Transverse colon (tissue), 3 donors: ENCODE measurements around the gene ZNF674.

ENCODE experiments used
- CTCF ChIP-seq, 5 experiments: fragments of 200-600 bp in 3 of 5; fragments of 450-650 bp in 2 of 5; sonication (generic) in 3 of 5; IDR thresholded peaks; 1 replicate in 2 of 5; 2 replicates in 3 of 5; pipeline ENCODE4 v1.5.1; 2016 to 2017; ENCODE audit warnings: antibody characterized with exemption in 5 of 5, inconsistent platforms in 3 of 5, mild to moderate bottlenecking in 2 of 5, moderate library complexity in 1 of 5
- EP300 ChIP-seq: sonication (generic); formaldehyde crosslinking; IDR thresholded peaks from one replicate; pipeline ENCODE4 v1.6.1; 2017; ENCODE audit warnings: antibody characterized with exemption, low read depth
- POLR2A ChIP-seq: fragments of 450-650 bp; IDR thresholded peaks from one replicate; pipeline ENCODE4 v1.6.1; 2016; ENCODE audit warnings: antibody characterized with exemption, mild to moderate bottlenecking, moderate library complexity

GRCh38 chrX:46500054-46500453 is 45.2 kb downstream of the ZNF674 start:
- TF ChIP-seq CTCF (IDR thresholded peaks at IDR 0.05) (no peak), EP300 (no peak), POLR2A (no peak)
